HEK293T (cell line): ENCODE data around the gene OR8S1.

Experiments
- CTBP1 ChIP-seq: fragments of 450-650 bp; IDR thresholded peaks from 2 replicates; pipeline ENCODE4 v1.6.1; 2016; ENCODE audit warnings: borderline replicate concordance
- ELF4 ChIP-seq: fragments of 450-650 bp; IDR thresholded peaks from 2 replicates; pipeline ENCODE4 v1.6.1; 2017; ENCODE audit warnings: antibody characterized with exemption
- FOXM1 ChIP-seq: fragments of 450-650 bp; IDR thresholded peaks from 2 replicates; pipeline ENCODE4 v1.6.1; 2017; ENCODE audit warnings: mild to moderate bottlenecking, borderline replicate concordance
- SP1 ChIP-seq: fragments of 450-650 bp; IDR thresholded peaks from 2 replicates; pipeline ENCODE4 v1.6.1; 2017

DNA sequence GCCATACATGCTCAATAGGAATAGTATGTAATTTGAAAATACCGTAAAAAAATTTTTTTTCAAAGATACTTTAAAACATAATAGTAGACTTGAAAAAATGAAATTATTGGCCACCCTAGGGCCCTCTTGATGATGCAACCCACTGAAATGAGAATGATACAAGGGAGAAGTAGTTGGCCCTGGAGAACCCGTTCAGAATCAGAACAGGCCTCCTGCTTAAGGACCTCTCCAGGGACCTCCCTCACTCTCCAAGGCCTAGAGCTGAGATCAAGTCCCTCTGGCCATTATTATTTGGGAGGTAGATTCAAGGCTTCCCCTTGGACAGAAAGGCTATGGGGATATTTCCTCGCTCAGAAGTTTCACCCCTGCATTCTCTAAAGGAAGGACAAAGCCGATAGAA is 32.5 kb downstream of the OR8S1 start:
- TF ChIP-seq SP1 (no peak), CTBP1 (no peak), FOXM1 (no peak), ELF4 (no peak)
